ENCODE measurements around the gene ANKHD1.
"Not testable (repeated sequence)": the region's sequence is repeated elsewhere in the genome, so short reads cannot be mapped to it uniquely, and the experiment has no call there.

ANKHD1 gene

DNA sequence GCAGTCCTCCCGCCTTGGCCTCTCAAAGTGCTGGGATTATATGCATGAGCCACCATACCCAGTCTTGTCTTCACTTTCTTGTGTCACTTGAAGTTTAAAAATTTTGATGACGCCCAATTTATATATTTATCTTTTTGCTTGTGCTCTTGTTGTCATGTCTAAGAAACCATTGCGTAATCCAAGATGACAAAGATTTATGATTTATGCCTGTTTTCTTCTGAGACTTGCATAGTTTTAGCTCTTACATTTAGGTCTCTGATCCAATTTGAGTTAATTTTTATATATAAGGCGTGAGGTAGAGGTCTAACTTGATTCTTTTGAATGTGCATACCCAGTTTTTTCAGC is 18.6 kb downstream of the ANKHD1 start:
- DNase-seq (ENCODE audit: low read depth in 2 of 3, low spot score in 2 of 3) = no peak

DNA sequence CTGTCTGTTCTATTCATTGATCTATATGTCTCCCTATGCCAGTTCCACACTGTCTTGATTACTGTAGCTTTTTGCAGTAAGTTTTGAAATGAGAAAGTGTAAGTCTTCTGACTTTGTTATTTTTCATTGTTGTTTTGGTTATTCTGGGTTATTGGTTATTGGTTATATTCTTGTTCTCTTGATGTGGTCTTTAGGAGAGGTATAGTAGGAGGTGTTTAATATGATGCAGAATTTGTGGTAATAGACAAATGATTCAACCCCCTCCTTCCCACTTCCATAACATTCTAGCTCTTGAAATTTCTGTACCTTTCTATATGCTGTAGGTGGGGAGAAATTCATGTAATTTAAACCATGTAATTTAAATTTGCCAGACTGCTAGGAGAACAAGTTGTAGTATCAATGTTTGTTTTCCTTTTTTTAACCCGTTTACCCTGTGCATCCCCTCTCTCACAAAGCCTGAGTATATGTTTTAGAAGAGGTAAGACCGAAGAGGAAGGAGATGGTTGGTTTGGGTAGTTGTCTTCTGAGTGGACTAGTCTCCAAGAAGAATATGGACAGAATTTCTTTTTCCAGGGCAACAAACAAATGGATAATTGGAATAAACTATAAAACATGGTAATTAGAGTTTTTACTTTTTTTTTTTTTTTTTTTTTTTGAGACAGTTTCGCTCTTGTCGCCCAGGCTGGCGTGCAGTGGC is 19.2 kb downstream of the ANKHD1 start:
- DNase-seq (ENCODE audit: low read depth in 2 of 3, low spot score in 2 of 3) = no peak

DNA sequence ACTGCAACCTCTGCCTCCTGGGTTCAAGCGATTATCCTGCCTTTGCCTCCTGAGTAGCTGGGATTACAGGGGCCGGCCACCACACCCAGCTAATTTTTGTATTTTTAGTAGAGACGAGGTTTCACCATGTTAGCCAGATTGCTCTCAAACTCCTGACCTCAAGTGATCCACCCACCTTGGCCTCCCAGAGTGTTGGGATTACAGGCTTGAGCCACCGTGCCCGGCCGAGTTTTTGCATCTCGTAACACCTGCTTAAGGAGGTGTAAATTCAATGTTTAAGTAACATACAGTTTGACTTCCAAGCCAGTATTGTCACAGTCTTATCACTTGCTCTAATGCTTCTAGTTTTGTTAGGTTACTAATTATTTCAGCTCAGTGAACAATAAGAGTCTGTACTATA is 19.7 kb downstream of the ANKHD1 start:
- not testable (repeated sequence) for DNase-seq (ENCODE audit: low read depth in 2 of 3, low spot score in 2 of 3)

DNA sequence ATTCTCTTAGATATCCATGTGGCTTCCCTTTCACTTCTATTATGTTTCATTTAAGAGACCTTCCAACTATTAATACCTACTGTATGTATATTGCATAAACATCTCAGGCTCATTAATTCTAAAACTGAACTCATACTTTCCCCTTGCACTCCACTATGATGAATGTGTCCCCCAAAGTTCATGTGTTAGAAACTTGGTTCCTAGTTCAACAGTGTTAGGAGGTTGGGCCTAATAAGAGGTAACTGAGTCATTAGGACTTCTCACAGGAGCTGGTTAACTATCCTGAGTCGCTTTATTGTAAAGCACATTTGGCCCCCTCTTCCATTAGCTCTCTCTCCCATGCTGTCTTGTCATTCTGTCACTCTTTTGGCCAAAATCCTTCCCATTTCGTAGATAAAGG is 22.0 kb downstream of the ANKHD1 start:
- DNase-seq (ENCODE audit: low read depth in 2 of 3, low spot score in 2 of 3) = no peak

GRCh38 chr5:140424135-140424534 is 22.5 kb downstream of the ANKHD1 start:
- no peak for DNase-seq (ENCODE audit: low read depth in 2 of 3, low spot score in 2 of 3)

- DNase-seq (ENCODE audit: low read depth in 2 of 3, low spot score in 2 of 3) = not testable (repeated sequence)
These were observed 26.1 kb downstream of the ANKHD1 start for GRCh38 chr5:140427726-140428125.

DNA sequence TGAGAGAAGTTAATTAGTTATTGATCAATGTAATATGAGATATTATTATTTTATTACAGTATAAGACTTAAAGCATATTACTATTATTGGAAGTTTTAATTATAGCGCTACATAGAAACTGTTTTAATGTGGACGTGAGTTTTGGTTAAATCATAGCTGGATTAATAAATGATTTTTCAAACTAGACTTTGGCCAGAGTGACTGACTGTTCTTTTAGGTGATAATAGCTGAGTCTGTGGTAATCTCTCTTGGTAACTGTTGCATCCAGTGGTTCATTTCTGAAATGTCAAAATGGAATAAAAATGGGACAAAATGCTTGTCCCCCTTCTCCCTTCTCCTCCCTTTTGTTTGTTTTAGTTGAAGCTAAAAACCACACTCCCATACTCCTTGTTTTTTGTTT is 28.1 kb downstream of the ANKHD1 start:
- no peak for DNase-seq (ENCODE audit: low read depth in 2 of 3, low spot score in 2 of 3)

GRCh38 chr5:140432212-140432611 is 30.6 kb downstream of the ANKHD1 start:
- no peak for DNase-seq (ENCODE audit: low read depth in 2 of 3, low spot score in 2 of 3)

GRCh38 chr5:140432916-140433315 is 31.3 kb downstream of the ANKHD1 start:
- no peak for DNase-seq (ENCODE audit: low read depth in 2 of 3, low spot score in 2 of 3)

GRCh38 chr5:140457368-140457767 is 55.7 kb downstream of the ANKHD1 start:
- not testable (repeated sequence) for DNase-seq (ENCODE audit: low read depth in 2 of 3, low spot score in 2 of 3)

DNA sequence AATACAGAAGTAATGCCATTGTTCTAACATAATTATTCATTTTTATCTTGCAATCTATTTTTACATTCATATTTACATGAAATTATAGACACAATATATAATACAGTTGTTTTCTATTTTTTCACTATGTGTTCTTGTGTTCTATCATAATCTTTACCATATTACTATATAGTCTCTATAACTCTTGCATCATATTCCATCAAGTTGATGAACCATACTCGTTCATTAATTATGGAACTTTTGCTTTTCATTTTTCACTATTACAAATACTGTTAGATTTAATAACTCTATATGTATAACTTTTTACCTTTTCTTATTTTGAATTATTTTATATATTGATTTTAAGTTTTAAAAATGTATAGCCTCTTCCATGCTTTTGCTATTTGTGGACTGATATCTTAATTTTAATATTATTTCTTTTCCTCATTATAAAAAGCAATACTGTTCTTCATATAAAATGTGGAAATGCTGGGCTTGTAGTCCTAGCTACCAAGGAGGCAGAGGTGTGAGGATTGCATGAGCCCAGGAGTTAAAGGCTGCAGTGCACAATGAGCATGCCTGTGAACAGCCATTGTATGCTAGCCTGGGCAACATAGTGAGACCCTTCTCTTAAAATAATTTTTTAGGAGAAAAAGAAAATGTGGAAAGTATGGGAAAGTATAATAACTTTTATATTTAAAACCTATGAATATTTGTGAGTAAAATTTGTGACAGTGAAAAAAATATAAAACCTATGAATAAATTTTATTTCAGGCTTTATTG is 65.5 kb downstream of the ANKHD1 start:
- DNase-seq (ENCODE audit: low read depth in 2 of 3, low spot score in 2 of 3) = no peak

GRCh38 chr5:140468188-140468587 is 66.6 kb downstream of the ANKHD1 start:
- no peak for DNase-seq (ENCODE audit: low read depth in 2 of 3, low spot score in 2 of 3)

DNA sequence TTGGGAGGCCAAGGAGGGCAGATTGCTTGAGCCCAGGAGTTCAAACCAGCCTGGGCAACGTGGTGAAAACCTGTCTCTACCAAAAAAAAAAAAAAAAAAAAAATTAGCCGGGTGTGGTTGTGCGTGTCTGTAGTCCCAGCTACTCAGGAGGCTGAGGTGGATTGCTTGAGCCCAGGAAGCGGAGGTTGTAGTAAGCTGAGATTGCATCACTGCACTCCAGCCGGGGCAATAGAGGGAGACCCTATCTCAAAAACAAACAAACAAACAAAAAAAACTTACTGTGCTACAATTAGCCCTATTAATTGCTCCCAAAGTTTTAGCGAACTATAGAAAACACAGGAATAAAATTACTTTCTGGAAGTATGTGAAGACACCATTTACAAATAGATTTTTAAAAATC is 67.6 kb downstream of the ANKHD1 start:
- DNase-seq (ENCODE audit: low read depth in 2 of 3, low spot score in 2 of 3) = no peak

- DNase-seq (ENCODE audit: low read depth in 2 of 3, low spot score in 2 of 3) = no peak
These were observed 78.8 kb downstream of the ANKHD1 start for GRCh38 chr5:140480310-140481014.

DNA sequence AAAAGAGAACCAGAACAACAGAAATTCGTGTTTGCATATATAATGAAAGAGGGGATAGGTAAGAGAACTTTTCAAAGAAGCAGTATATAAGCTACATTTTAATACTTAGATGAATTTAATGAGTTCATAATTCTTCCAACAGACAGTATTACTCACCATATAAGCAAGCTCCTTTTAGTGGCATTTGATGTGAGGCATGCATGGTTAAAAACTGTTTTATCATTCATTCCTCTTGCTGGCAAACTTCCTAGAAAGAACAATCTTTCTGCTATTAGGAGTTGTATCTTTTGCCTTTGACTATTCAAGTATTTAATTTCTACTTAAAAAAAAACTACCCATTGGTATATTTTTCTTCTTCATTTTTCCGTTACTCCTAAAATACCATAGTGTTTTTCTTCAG is 80.1 kb downstream of the ANKHD1 start:
- no peak for DNase-seq (ENCODE audit: low read depth in 2 of 3, low spot score in 2 of 3)

GRCh38 chr5:140483055-140483454 is 81.4 kb downstream of the ANKHD1 start:
- no peak for DNase-seq (ENCODE audit: low read depth in 2 of 3, low spot score in 2 of 3)

GRCh38 chr5:140488141-140488540 is 86.5 kb downstream of the ANKHD1 start:
- not testable (repeated sequence) for DNase-seq (ENCODE audit: low read depth in 2 of 3, low spot score in 2 of 3)

GRCh38 chr5:140488914-140489313 is 87.3 kb downstream of the ANKHD1 start:
- no peak for DNase-seq (ENCODE audit: low read depth in 2 of 3, low spot score in 2 of 3)

GRCh38 chr5:140497897-140498296 is 96.3 kb downstream of the ANKHD1 start:
- DNase-seq (ENCODE audit: low read depth in 2 of 3, low spot score in 2 of 3) = no peak

- DNase-seq (ENCODE audit: low read depth in 2 of 3, low spot score in 2 of 3) = no peak
These were observed 97.0 kb downstream of the ANKHD1 start for GRCh38 chr5:140498591-140498990.

GRCh38 chr5:140502834-140503233 is 101.2 kb downstream of the ANKHD1 start:
- no peak for DNase-seq (ENCODE audit: low read depth in 2 of 3, low spot score in 2 of 3)

GRCh38 chr5:140509898-140510297 is 108.3 kb downstream of the ANKHD1 start:
- no peak for DNase-seq (ENCODE audit: low read depth in 2 of 3, low spot score in 2 of 3)
